T-helper 1 cell (primary cell): ENCODE measurements around the gene SNTB2.

Experiments used
- DNase-seq, 5 donors: peaks; one replicate each; pipeline ENCODE4 v3.0.0-alpha.2; 2012 to 2020

Gene SNTB2

DNA sequence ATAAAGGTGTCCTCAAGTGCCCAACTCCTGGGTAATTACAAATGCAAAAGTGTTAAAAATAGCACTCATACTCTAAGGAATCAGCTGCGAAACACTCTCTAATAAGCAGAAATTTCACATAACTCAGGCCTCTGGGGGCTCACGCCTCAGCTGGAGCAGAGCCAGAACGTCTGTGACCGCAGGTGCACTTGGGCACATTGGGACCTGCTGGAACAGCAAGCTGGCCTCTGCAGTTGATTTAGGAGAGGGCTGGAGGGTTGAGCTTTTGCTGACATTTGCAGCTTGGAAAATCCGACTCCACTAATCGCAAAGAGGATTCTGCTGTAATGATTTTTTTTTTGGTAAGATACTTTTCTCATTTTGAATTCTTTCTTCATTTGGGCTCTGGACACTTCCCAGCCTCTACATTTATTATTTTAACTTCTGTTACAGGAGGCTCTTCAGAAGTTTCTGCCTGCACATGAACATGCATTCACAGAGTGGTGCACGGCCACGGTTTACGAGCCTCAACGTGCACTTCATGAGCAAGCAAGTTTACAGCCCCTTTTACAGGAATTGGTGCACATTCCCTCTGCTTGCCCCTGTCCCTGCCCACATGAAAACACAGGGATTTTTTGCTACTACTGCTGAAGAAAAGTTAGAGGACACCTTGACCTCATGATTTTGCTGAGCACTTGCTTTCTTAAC, 4.1 kb upstream of the SNTB2 start:
- DNase-seq = no peak

DNA sequence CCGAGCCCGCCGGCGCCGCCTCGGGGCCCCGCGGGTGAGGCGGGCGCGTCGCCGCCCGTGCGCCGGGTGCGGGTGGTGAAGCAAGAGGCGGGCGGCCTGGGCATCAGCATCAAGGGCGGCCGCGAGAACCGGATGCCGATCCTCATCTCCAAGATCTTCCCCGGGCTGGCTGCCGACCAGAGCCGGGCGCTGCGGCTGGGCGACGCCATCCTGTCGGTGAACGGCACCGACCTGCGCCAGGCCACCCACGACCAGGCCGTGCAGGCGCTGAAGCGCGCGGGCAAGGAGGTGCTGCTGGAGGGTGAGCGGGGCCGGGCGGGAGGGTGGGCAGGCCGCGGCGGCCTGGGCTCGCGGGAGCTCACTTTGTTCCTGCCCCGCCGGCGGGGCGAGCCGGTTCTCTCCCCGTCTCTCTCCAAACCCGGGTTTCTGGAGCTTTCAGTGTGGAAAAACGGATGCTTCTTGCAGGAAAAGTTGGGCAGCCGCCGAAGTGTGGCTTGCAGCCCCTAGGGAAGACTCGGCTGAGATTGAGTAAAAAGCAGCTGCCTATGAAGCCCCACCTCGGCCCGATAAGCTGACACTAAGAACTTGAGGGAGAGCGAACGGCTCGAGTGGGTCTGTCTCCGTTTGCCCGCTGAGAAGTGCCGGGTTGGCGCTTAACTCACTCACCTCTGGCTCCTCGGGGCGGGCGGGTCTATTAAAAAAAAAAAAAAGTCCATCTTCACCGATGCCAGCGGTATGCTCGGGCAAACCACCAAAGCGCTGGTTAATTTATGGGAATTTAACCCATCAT, 677 bp downstream of the SNTB2 start:
- DNase-seq = peak; percentile 20 to 58 (median 29)

- peak in 2 of 5 donors; percentile 28 to 42 for DNase-seq
Measured at GRCh38 chr16:69188236-69188549, 1.2 kb downstream of the SNTB2 start.

- no peak for DNase-seq
Measured at GRCh38 chr16:69188716-69189115, 1.8 kb downstream of the SNTB2 start.

GRCh38 chr16:69190046-69190588, 3.2 kb downstream of the SNTB2 start:
- DNase-seq = no peak

DNA sequence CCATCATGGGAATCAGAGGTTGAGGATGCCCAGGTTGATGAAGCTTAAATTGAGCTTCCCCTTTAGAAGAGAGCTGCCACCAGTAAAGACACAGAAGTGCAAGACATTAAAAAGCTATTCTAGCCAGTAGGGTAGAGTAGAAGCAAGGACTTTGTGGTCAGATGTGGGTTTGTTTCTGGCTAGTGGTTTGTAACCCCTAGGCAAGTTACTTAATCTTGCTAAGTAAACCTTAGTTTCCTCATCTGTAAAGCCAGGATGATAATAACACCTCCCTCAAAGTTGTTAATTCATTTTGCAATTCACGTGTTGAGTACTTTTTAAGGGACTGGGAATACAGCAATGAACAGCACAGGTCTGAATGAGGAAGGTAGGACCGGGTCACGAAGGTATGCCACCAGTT, 3.6 kb downstream of the SNTB2 start:
- DNase-seq = peak in 1 of 5 donors; percentile 27

DNA sequence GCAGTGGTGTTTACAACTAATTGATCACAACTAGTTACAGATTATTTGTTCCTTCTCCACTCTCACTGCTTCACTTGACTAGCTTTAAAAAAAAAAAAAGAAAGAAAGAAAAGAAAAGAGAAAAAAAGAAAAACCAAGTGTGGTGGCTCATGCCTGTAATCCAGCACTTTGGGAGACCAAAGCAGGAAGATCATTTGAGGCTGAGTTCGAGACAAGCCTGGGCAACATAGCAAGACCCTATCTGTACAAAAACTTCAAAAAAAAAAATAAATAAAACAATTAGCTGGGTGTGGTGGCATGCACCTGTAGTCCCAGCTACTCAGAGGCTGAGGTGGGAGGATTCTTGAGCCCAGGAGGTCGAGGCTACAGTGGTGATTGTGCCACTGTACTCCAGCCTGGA, 4.2 kb downstream of the SNTB2 start:
- DNase-seq = no peak

GRCh38 chr16:69193855-69194254, 6.9 kb downstream of the SNTB2 start:
- DNase-seq = no peak

DNA sequence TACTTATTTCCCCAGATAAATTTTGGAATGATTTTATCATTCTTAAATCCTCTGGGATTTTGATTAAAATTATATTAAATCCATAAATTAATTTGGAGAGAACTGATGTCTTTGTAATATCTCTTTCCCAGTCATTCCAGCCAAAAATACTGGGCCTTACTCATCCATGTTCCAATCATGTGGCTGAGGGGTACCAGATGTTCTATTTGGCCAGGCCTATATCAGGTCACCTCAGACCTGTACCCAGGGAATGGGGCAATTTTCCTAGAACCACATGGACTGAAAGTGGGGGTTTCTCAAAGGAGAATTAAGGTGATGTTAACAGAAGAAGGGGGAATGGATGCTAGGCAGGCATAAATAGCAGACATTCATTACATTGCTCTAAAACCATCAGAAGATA, 7.5 kb downstream of the SNTB2 start:
- DNase-seq = no peak

- no peak for DNase-seq
Measured at GRCh38 chr16:69195369-69196029, 8.5 kb downstream of the SNTB2 start.

- no peak for DNase-seq
Measured at GRCh38 chr16:69197573-69197972, 10.6 kb downstream of the SNTB2 start.

- DNase-seq = no peak
Measured at GRCh38 chr16:69199382-69199781, 12.4 kb downstream of the SNTB2 start.

GRCh38 chr16:69201291-69201690, 14.3 kb downstream of the SNTB2 start:
- no peak for DNase-seq

GRCh38 chr16:69201787-69202186, 14.8 kb downstream of the SNTB2 start:
- DNase-seq = no peak

DNA sequence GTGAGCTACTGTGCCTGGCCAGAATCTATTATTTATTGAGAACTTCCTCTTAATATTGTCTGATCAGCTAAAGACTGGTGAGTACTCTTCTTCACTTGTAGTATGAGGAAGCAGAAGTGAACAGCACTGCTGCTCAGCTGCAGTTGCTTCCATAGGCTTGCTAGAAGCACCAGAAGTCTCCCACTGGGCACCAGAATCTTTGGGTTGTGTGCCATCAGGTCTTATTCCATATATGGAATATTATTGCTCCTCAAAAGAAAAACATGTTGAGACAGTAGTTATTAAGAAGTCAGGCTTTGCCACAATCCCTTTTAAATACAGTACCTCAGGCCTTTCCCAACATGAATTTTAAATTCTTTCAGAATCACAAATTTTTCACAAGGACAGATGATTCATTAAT, 17.2 kb downstream of the SNTB2 start:
- DNase-seq = no peak

DNA sequence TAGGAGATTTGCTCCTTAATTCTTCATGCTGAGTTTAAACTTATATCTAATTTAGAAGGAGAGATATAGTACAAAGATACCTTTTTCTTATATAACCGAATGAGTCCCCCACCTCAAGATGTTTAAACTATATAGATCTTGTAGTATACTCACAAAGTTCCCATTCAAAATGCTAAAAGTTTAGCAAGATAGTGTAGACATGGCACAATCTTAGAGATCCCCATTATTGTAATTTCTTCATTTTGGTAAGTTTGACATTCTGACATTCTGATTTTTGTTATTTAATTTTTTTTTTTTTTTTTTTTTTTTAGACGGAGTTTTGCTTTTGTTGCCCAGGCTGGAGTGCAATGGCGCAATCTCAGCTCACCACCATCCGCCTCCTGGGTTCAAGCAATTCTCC, 22.8 kb downstream of the SNTB2 start:
- DNase-seq = no peak

DNA sequence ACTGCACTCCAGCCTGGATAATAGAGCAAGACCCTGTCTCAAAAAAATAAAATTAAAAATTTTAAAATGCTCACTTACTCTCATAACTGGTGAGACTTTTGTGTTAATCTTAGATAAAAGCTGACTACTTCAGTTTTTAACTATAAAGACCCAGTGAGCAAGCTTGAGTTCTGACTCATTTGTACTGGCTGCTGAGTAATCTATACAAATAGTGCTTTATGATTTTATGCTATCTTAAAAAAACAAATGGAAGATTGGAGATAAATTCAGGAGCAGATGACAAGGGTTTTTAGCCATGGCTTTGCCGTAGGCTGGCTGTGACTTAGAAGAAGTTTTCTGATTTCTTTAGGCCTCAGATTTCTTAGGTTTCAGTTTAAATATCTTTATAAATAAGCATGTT, 30.5 kb downstream of the SNTB2 start:
- no peak for DNase-seq

DNA sequence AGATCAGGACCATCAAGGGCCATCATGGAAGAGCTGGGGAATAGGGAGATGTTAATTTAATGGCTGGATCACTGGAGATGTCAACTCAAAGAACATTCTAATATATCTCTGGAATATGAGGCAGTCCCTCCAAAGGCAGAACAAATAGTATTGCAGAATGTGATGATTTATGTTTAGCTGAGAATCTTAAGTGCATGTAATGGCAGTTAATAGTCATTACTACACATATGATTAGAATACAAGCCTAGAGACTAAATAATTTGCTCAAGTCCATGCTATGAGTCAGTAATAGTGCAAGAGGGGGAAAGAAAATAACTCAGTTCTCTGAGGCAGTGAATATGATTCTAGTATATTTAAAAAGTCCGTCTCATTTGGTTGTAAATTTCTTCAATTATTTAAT, 32.3 kb downstream of the SNTB2 start:
- DNase-seq = no peak

- DNase-seq = no peak
Measured at GRCh38 chr16:69223882-69224281, 36.9 kb downstream of the SNTB2 start.

GRCh38 chr16:69225121-69225520, 38.2 kb downstream of the SNTB2 start:
- no peak for DNase-seq

GRCh38 chr16:69233124-69233523, 46.2 kb downstream of the SNTB2 start:
- no peak for DNase-seq

- DNase-seq = no peak
Measured at GRCh38 chr16:69234460-69234859, 47.5 kb downstream of the SNTB2 start.

- DNase-seq = no peak
Measured at GRCh38 chr16:69236319-69236718, 49.4 kb downstream of the SNTB2 start.

- DNase-seq = no peak
Measured at GRCh38 chr16:69237296-69237695, 50.3 kb downstream of the SNTB2 start.
